HT-29 (cell line): Measurements from ENCODE around the gene DLK2. TPM values are rescaled to one million over a fixed set of nuclear protein-coding genes. Genes with fewer than 3 reads are reported as not detected.
"Not testable (repeated sequence)": the region's sequence is repeated elsewhere in the genome, so short reads cannot be mapped to it uniquely, and the experiment has no call there.

Source experiments
- DNase-seq: peaks from one replicate; pipeline ENCODE4 v3.0.0-alpha.2; 2015; ENCODE audit warnings: low spot score
- small RNA-seq: library from RNA; depleted of rRNA; stranded (forward); fragments of <200 nt; gene quantifications from one replicate; pipeline ENCODE3, GENCODE V24; 2014
- total RNA-seq: library from RNA; depleted of rRNA; stranded (reverse); fragments of >200 nt; shearing (Covaris generic); gene quantifications from 2 replicates; pipeline ENCODE4 v1.2.3, GENCODE V29; 2014; rRNA removed

Gene DLK2
- total RNA-seq, 1 experiment from 2014 or later = 0.10 TPM

DNA sequence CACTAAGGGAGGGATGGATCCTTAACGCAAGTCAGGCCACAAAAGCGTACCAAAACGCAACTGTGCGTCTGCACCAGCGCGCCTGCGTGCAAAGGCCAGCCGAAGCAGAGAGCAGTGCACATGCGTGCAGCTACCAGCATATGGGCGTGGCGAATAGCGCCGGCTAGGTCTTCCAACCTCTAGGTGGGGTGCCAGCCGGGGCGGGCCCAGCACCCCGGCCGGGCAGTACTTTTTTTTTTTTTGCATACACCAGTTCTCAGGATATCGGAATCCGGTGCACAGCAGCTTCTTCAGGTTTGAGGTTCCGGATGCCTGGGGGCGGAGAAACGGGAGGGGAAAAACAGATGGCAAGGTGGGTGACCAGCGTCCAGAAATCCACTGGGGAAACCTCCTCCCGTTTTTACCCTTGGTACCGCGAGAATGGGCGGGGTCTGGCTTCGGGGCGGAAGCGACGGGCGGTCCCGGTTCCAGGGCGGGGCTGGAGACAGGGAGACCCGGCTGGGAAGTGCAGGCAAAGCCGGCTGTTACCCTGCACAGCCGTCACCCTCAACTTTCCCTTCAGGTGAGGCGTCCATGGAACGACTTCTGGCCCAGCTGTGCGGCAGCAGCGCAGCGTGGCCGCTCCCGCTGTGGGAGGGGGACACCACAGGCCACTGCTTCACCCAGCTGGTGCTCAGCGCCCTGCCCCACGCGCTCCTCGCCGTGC lies 27.8 kb downstream of the DLK2 start, which contains the start of gene ABCC10:
TSS of gene ABCC10 (plus strand) at position 136 of the 706 bp plus-strand sequence. CDS start at position 574, 438 bp downstream.
- peak; percentile 94 for DNase-seq

DNA sequence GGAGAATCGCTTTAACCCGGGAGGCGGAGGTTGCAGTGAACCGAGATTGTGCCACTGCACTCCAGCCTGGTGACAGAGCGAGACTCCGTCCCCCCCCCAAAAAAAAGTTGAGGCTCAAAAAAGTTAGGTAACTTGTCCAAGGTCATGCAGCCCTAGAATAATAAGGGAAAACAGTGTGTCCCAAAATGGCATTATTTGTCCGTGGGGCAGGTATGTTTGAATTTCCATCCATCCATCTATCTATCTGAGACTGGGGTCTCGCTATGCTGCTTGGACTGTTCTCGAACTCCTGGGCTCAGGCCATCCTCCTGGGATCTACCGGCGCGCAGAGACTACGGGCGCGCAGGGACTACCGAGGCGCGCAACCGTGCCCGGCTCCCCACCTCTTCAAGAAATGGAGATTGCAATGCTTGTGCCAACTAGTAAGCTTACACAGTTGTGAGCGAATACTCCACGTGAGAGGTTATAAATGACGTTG lies 28.4 kb downstream of the DLK2 start:
- DNase-seq = no peak

DNA sequence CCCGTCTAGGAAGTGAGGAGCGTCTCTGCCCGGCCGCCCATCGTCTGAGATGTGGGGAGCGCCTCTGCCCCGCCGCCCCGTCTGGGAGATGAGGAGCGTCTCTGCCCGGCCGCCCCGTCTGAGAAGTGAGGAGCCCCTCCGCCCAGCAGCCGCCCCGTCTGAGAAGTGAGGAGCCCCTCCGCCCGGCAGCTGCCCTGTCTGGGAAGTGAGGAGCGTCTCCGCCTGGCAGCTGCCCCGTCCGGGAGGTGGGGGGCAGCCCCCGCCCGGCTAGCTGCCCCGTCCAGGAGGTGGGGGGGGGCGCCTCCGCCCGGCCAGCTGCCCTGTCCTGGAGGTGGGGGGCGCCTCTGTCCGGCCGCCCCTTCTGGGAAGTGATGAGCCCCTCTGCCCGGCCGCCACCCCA lies 30.3 kb downstream of the DLK2 start:
- not testable (repeated sequence) for DNase-seq

DNA sequence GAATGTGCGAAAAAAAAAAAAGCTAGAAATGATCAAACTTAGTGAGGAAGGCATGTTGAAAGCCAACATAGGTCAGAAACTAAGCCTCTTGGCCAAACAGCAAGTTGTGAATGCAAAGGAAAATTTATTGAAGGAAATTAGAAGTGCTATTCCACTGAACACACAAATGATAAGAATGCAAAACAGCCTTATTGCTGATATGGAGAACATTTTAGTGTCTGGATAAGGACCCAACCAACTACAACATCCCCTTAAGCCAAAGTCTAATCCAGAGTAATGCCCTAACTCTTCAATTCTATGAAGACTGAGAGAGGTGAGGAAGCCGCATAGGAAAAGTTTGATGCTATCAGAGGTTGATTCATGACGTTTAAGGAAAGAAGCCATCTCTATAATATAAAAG lies 33.5 kb downstream of the DLK2 start:
- no peak for DNase-seq

DNA sequence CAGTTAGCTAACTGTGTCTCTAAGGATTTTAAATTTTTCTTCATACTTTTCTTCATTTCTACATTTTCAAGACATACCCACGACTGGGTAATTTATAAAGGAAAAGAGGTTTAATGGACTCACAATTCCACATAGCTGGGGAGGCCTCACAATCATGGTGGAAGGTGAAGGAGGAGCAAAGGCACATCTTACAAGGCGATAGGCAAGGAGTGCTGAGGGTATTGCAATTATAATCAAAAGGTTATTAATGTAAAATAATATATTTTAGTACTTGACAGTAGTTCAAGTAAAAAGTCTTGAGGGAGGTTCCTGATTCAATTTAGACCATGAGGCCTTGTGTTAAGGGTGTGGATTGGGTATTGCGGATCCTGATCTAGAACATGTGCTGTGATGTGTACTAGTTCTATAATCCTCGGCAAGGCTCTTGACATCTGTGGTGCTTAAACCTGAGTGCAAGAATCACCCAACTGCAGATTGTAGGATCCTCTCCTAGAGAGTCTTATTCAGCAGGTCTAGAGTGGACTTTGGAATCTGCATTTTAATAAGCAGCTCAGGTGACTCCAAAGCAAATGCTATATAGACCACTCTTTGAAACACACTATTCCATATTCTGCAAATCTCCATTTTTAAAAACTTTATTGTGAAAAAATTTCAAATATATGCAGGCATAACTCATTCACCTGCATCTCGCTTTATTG lies 35.2 kb downstream of the DLK2 start:
- no peak for DNase-seq

DNA sequence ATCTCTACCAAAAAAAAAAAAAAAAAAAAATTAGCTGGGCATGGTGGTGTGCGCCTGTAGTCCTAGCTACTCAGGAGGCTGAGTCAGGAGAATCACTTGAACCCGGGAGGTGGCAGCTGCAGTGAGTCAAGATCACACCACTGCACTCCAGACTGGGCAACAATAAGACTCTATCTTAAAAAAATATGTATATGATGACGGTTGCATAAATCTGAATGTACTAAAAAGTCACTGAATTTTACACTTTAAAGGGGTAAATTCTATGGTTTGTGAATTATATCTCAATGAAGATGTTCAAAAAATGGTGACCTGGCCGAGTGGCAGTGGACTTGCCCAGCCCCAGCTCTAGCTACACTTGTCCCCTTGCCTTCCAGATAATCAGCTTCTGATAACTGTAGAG lies 38.4 kb downstream of the DLK2 start:
- no peak for DNase-seq

DNA sequence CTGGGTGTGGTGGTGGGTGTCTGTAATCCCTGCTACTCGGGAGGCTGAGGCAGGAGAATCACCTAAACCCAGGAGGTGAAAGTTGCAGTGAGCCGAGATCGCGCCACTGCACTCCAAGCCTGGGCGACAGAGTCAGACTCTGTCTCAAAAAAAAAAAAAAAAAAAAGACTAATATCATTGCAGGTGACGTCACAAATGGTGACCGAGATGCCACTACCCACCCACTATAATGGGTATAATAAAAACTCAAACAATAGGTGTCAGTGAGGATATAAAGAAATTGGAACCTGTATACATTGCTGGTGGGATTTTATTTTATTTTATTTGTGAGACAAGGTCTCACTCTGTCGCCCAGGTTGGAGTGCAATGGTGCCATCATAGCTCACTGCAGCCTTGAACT lies 40.1 kb downstream of the DLK2 start:
- not testable (repeated sequence) for DNase-seq

DNA sequence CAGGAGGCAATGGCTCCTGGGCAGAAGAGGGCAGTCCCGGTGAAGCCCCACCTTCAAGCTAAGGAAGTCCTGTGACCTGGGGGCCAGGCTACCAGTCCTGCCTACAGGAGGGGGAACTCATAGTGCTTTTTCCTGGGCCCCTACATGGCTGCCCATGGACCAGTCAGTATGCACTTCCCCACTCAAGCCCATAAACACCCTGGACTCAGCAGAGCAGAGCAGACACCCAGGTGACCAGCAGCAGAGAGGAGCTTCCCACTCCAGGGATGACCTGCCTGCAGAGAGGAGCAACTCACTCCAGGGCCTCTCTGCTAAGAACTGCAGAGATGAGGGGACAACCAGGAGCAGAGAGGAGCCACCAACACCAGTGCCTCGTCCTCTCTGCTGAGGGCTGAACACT lies 42.3 kb downstream of the DLK2 start:
- no peak for DNase-seq

DNA sequence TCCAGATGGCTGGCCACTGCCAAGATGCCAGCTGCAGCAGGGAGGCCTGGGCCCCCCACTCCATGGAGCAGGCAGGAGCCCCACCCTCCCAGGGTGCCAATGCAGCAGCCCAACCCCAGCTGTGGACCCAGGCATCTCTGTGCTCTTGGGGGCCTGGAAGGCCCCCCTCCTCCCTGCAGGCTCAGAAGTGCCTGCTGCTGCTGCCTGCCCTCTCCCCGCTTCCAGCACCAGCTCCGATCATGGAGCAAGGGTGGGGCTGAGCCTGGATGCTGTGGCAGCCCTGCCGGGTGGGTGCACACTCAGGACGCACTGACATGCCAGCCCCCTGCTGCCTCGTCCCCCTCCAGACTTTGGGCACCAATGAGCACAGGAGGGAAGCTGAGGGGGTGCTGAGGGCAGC lies 42.8 kb downstream of the DLK2 start:
- no peak for DNase-seq

DNA sequence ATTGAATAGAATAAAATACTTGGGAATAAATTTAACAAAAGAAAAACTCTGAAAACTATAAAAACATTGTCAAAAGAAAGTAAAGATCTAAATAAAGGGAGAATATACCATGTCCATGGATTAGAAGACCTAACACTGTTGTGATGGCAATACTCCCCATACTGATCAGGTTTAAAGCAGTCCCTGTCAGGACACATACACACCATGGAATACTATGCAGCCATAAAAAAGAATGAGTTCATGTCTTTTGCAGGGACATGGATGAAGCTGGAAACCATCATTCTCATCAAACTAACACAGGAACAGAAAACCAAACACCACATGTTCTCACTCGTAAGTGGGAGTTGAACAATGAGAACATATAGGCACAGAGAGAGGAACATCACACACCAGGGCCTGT lies 44.6 kb downstream of the DLK2 start:
- DNase-seq = not testable (repeated sequence)

DNA sequence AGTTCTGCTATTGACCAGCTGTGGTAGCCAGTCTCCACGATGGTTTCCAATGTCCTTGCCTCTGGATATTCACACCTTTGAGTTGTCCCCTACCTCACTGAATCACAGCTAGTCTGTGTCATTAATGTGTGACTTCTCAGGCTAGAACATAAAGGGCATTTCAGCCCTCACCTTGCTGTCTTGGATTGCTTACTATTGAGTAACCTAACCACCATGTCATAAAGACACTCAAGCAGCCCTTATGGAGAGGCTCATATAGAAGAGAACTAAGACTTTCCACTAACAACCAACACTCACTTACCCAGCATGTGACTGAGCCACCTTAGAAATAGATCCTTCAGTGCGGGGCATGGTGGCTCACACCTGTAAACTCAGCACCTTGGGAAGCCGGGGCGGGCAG lies 47.1 kb downstream of the DLK2 start:
- no peak for DNase-seq

DNA sequence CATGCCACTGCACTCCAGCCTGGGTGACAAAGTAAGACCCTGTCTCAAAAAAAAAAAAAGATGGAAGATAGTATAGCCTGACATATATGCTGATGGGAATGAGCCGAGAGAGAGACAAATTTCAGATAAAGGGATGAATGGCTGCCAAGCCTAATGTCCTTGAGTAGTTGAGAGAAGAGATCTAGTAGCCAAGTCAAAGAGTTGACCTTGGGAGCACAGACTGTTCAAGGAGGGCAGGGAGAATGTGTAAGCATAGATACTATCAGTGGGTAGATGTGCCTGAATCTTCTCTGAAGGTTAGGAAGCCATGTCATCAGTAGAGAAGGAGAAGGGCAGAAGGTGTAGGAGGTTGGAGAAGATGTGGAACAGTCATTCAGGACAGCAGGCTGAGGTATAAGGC lies 48.1 kb downstream of the DLK2 start:
- no peak for DNase-seq

DNA sequence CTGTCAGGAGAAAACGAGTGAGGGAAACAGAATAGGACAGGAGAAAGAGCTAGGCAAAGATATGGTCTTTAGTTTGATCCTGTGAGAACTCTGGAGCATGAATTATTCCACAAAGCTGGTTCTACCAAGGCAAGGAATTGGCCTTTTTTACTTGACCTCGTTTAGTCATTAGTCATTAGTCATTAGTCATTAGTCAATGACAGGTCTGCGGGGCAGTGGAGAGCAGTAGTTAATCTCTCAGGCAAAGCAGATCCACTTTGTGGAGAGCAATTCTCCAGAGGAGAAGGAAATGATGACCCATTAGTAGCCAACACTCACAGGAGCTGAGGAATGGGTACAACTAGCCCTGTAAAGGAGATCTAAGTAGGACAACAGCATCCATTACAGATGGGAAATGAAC lies 50.0 kb downstream of the DLK2 start:
- DNase-seq = no peak

DNA sequence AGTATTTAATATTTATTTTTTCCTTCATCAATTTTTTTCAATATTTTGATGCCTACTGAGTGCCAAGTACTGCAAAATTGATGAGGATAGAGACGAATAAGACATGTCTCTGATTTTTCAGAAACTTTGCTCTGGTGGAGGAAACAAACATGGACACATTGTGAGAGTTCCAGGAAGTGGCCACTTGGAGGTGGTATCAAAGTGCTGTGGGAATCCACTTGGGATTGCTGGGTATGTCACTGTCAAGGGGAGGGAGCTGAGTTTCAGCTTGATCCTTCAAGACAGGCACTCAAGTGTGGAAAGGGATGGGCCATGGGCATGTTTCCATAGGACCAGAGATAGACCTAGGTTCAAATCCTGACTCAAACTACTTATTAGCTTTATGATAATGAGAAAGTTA lies 52.5 kb downstream of the DLK2 start:
- peak; percentile 38 for DNase-seq

DNA sequence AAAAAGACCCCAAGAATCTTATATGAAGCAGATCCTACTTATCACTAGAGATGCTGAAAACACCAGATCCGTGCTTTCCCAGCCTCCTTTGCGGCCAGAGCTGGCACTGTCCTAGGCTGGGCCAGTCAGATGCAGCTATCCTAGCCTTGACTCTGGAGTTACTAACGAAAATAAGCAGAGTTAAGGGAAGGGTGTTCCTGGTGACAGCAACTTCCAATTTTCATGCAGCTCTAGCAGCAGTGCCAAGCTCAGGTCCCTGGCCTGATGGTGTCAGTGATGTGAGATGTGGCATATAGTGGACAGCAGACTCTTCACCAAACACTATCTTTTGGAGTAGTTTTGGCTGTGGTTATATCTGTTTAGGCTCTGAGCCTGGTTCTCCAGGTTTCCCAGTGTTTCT lies 53.6 kb downstream of the DLK2 start:
- no peak for DNase-seq

Small RNA genes lying within 50 kb of the gene (small RNA-seq; reads per million reads assigned to genes)
- gene MIR6780B = not detected
- not detected for gene RNU6-1113P

Other genes starting within 250 kb of the DLK2 start
- 125 and 130 TPM in 2 replicates for gene DNPH1, start 226.1 kb downstream of the DLK2 start, total RNA-seq
- 0.73 and 0.79 TPM in 2 replicates for gene TTBK1, start 212.1 kb downstream of the DLK2 start, total RNA-seq
- not detected in 2 replicates for gene SLC22A7, start 157.3 kb downstream of the DLK2 start, total RNA-seq
- not detected in 2 replicates for gene CRIP3, start 146.7 kb downstream of the DLK2 start, total RNA-seq
- gene ZNF318, start 85.9 kb downstream of the DLK2 start, total RNA-seq = 4.6 and 4.7 TPM in 2 replicates
- gene ABCC10, start 28.0 kb downstream of the DLK2 start, total RNA-seq = 18.6 and 18.8 TPM in 2 replicates
- gene TJAP1, start 22.0 kb upstream of the DLK2 start, total RNA-seq = 19.9 and 20.4 TPM in 2 replicates
- gene LRRC73, start 54.8 kb upstream of the DLK2 start, total RNA-seq = 1.4 and 2.0 TPM in 2 replicates
- 92.4 and 102 TPM in 2 replicates for gene YIPF3, start 61.4 kb upstream of the DLK2 start, total RNA-seq
- gene POLR1C, start 61.5 kb upstream of the DLK2 start, total RNA-seq = 42.4 and 56.0 TPM in 2 replicates
- gene XPO5, start 120.5 kb upstream of the DLK2 start, total RNA-seq = 65.9 and 71.0 TPM in 2 replicates
- gene POLH, start 120.6 kb upstream of the DLK2 start, total RNA-seq = 4.7 and 6.6 TPM in 2 replicates
- gene GTPBP2, start 173.7 kb upstream of the DLK2 start, total RNA-seq = 71.9 and 83.1 TPM in 2 replicates
- 32.1 and 36.8 TPM in 2 replicates for gene MAD2L1BP, start 180.3 kb upstream of the DLK2 start, total RNA-seq
- not detected in 2 replicates for gene RSPH9, start 189.5 kb upstream of the DLK2 start, total RNA-seq
- 112 and 125 TPM in 2 replicates for gene MRPS18A, start 232.2 kb upstream of the DLK2 start, total RNA-seq